HG03442 (cell line): Measurements from ENCODE around the gene GRIA1.
"Not testable (repeated sequence)": the region's sequence is repeated elsewhere in the genome, so short reads cannot be mapped to it uniquely, and the experiment has no call there.

ENCODE experiments used
- ATAC-seq: cut with Tn5 transposase; IDR thresholded peaks from one replicate; pipeline ENCODE4 v1.9.1; 2021; ENCODE audit warnings: mild to moderate bottlenecking, moderate library complexity; ENCODE audit not compliant: unreplicated experiment

The GRIA1 gene

DNA sequence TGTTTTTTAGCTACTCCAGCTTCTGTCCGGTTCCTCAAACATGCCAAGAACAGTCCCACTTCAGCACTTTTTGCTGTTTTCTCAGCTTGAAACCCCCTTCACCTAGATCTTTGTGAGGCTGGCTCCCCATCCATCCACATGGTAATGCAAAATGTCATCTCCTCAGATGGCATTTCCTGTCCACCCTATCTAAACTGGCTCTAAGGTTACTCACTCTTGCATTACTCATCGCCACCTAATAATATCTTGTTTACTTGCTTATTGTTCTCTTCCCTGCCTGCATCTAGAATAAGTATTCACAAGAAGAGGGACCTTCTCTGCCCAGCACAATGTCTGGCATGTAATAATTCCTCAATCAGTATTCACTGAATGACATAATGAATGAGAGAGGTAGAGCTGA, 328.2 kb downstream of the GRIA1 start:
- no peak for ATAC-seq

DNA sequence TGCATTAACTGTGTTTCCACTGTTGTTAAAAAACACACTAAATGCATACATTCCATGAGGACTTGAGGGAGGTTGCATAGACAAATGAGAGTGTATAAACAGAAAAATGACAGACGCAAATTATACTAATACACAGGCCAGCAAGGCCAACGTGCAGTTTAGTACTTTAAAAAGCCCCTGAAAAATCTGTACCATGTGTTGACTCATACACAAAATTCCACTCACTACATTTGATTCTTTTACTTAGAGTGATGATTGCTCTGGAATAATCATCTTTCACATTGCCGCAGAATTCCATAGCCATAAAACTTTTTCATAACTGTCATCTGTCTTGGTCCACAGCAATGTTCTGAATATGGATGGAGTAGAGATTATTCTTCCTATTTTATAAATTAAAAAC, 332.6 kb downstream of the GRIA1 start:
- no peak for ATAC-seq

DNA sequence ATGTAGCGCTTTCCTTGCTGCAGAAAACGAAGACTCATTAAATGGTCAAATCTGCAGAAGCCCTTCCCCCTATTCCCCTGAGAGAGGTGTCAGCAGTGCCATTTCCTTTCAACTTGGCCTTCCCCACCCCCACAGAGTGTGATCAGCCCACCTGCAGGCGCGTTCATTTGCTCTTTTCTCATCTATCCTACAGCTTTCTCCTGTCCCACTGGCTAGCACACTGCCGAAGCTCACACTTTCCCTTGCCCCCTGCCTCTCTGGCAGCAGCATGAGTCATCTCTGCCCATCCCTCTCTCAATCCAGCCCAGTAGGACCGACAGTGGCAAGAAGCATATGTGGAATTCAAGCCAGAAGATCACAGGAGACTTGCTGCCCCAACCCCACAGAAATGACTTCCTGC, 334.4 kb downstream of the GRIA1 start:
- ATAC-seq: no peak

DNA sequence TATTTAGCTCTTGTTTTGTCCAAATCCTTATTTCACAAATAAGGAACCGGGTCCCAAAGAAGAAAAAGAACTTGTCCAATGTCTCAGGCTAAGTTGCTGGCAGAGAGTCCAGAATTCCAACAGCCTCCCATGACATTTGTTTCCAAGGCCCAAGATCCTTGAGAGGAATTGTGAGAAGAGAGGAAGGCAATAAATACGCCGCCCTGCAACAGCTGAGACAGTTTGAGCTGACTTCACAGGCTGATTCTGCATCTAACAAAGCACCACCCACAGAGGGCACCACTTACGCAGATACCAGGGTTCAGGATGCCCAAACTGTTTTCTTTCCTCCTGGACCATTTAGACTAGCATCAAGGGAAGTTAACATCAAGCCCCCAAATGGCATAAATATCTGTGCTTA, 336.9 kb downstream of the GRIA1 start:
- no peak for ATAC-seq

DNA sequence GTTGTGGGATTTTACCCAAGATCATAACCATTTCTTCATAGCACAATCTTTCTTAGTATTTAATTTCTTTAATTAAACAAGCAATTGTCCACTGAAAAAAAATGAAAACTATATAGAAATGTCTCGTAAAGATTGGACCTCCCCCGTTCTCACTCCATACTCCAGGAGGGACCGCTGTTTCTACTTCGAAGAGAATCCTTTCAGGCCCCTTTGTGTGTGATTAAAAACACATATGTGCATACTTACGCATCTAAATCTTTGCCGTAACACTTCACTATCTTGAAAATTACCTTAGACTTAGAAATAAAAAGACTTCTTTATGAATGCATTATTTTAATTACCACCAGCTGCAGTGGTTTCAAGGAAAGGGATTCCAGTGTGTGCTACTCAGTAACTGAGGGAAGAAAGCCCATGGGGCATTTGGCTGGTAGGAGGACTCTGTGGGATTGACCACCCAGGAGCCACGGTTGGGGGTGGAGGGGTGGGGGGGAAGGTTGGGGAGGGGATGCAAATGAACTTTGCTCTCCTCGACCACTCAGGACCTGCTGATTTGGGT, 339.1 kb downstream of the GRIA1 start:
- no peak for ATAC-seq

DNA sequence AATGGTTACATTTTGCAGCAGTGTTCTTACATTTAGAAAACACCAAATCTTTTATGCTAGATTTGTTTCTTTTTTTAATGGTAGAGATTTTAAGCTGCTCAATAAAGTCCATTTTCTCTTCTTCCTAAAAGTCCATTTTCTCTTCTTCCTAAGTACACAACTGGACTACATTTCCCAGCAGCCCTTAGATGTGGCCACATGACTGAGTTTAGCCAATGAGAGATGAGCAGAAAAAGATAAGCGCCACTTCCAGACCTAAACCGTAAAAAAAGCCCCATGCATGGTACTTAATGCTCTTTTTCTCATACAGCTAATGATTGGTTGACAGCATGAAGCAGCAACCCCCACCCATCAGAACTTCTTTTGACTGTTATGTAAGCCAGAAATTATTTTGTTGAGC, 341.5 kb downstream of the GRIA1 start:
- peak; percentile 92 for ATAC-seq

DNA sequence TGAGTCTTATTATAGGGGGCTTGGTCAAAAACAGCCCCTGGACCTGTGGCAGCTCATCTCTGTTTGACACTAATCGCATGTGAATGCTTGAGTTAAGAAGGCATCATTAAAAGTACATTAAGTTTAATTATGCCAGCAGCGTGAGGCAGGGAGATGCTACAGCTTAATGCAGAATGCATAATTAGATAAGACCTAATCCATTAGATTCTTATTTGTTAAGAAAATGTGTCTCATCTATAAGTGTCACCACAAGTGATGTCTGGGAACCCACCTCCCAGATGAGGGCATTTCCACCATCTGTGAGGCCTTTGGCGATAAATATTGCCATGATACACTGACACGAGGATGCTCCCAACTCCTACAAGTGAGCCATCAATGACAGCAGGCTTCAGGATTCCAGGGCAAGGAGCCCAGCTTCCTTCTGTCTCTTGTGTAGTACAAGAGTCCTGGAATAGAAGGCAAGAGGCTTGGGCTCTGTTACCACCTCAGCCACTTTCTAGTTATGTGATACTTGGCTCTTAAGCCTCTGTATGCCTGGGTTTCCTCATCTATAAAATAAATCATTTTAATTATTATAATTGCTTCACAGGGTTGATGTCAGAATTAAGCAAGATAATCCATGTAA, 345.5 kb downstream of the GRIA1 start:
- ATAC-seq: no peak

DNA sequence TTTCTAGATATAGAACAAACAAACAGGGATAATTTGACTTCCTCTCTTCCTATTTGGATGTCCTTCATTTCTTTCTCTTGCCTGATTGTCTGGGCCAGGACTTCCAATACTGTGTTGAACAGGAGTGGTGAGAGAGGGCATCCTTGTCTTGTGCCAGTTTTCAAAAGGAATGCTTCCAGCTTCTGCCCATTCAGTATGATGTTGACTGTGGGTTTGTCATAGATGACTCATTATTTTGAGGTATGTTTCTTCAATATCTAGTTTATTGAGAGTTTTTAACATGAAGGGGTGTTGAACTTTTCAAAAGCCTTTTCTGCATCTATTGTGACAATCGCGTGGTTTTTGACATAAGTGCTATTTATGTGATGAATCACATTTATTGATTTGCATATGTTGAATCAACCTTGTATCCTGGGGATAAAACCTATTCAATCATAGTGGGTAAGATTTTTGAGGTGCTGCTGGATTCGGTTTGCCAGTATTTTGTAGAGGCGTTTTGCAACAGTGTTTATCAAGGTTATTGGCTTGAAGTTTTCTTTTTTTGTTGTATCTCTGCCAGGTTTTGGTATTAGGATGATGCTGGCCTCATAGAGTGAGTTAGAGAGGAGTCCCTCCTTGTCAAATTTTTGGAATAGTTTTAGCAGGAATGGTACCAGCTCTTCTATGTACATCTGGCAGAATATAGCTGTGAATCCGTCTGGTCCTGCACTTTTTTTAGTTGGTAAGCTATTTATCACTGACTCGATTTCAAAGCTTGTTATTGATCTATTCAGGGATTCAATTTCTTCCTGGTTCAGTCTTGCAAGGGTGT, 359.0 kb downstream of the GRIA1 start:
- not testable (repeated sequence) for ATAC-seq

DNA sequence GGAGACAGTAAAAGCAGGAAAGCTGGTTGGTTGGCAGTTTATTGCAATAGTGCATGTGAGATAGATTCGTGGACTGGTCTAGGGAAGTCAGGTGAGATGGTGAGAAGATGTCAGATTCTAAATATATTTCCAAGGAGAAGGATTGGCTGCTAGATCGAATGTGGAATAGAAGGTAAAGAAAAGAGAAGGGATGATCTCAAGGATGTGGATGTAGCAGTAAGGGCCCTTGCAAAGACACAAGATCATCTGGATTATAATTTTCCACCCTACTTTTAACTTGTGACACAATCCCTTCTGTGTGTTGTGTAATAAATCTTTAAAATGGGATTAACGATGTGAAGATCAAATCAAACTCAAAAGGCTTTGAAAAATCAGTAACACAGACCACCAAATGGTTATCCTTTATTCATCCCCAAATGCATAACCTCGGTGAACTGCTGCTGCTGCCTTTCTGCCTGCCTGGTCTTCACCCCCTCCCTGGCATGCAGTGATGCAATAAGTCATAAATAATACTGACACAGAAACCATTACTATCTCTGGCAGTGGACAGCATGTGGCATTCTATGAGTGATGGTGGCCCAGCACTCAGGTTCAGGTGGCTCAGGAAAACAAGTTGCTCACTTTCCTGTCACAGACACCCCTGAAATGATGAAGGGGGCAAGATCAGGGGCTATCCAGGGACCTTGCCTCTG, 369.9 kb downstream of the GRIA1 start:
- no peak for ATAC-seq

DNA sequence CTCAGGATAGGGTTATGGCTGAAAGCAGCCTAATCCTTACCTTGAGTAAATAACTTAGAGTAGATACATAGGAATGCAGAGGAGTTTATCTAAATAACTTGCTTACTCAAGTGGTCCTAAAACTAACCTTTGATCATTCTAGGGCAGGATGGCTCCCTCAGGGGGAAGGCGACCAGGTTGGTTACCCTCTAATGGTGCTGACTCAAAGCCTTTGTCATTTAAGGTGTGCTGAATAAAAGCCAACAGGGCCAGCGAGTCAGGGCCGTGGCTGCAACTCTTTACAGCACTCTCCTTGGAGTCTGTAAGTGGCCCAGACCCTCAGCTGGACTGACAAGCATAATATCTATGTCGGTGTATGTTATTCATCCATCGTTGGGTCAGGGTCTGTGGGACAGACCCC, 372.4 kb downstream of the GRIA1 start:
- not testable (repeated sequence) for ATAC-seq
